Activated CD4-positive, CD25-positive, alpha-beta regulatory T cell (primary cell): Measurements from ENCODE around the gene DPF1.

Experiments used
- DNase-seq, 4 experiments: peaks; one replicate each; lab custom pipeline; 2025; lab: John Stamatoyannopoulos, UW

The DPF1 gene

GRCh38 chr19:38221421-38221820 is 2.6 kb downstream of the DPF1 start:
- no peak for DNase-seq

- no peak for DNase-seq
Measured at GRCh38 chr19:38219221-38219620, 4.8 kb downstream of the DPF1 start.

GRCh38 chr19:38218204-38218603 is 5.8 kb downstream of the DPF1 start:
- no peak for DNase-seq

GRCh38 chr19:38216785-38217641 is 7.0 kb downstream of the DPF1 start:
- no peak for DNase-seq

- DNase-seq = peak in 3 of 4 experiments; percentile 14 to 33 (median 14)
Measured at GRCh38 chr19:38213911-38214625, 10.0 kb downstream of the DPF1 start.

GRCh38 chr19:38213469-38213868 is 10.6 kb downstream of the DPF1 start:
- no peak for DNase-seq

GRCh38 chr19:38211766-38212165 is 12.3 kb downstream of the DPF1 start:
- no peak for DNase-seq

- DNase-seq = no peak
Measured at GRCh38 chr19:38211151-38211591, 12.9 kb downstream of the DPF1 start.

GRCh38 chr19:38210458-38210987 is 13.5 kb downstream of the DPF1 start:
- DNase-seq = no peak

- DNase-seq = no peak
Measured at GRCh38 chr19:38209671-38210457, 14.2 kb downstream of the DPF1 start.

GRCh38 chr19:38209152-38209551 is 14.9 kb downstream of the DPF1 start:
- no peak for DNase-seq

GRCh38 chr19:38208571-38208970 is 15.5 kb downstream of the DPF1 start:
- no peak for DNase-seq

- DNase-seq = no peak
Measured at GRCh38 chr19:38207543-38207942, 16.5 kb downstream of the DPF1 start.

- DNase-seq = no peak
Measured at GRCh38 chr19:38206928-38207327, 17.1 kb downstream of the DPF1 start.

GRCh38 chr19:38206006-38206745 is 17.8 kb downstream of the DPF1 start:
- DNase-seq = no peak

- DNase-seq = no peak
Measured at GRCh38 chr19:38204728-38205127, 19.3 kb downstream of the DPF1 start.

GRCh38 chr19:38204096-38204495 is 19.9 kb downstream of the DPF1 start:
- DNase-seq = no peak

GRCh38 chr19:38203197-38203596 is 20.8 kb downstream of the DPF1 start:
- DNase-seq = no peak

GRCh38 chr19:38202504-38202903 is 21.5 kb downstream of the DPF1 start:
- no peak for DNase-seq

GRCh38 chr19:38201731-38202130 is 22.3 kb downstream of the DPF1 start:
- DNase-seq = no peak

GRCh38 chr19:38199340-38199739 is 24.7 kb downstream of the DPF1 start:
- DNase-seq = no peak
